B cell (primary cell): ENCODE results near the gene NRROS. TPM values are rescaled to one million over a fixed set of nuclear protein-coding genes. Genes with fewer than 3 reads are reported as not detected.
A peak's percentile ranks its signal among the peaks of the same experiment; 100 is the strongest.

Source experiments
- ATAC-seq: fragments of 200-7000 bp; cut with Tn5 transposase; one replicate; pipeline ENCODE4 v1.10.0; 2021; ENCODE audit warnings: low read depth, mild to moderate bottlenecking, moderate number of reproducible peaks, moderate library complexity
- CTCF ChIA-PET: fragments of 350-600 bp; sonication (Branson Sonifier 250); formaldehyde crosslinking; loops from one replicate; lab custom pipeline; 2021; ENCODE audit warnings: antibody characterized with exemption, inconsistent platforms; lab: Charles Lee
- POLR2A ChIA-PET: fragments of 350-600 bp; sonication (Branson Sonifier 250); formaldehyde crosslinking; loops from one replicate; lab custom pipeline; 2021; ENCODE audit warnings: antibody characterized with exemption; lab: Charles Lee
- DNase-seq: peaks from one replicate; pipeline ENCODE4 v3.0.0; 2013
- H2AFZ ChIP-seq: 2 replicates; pipeline ENCODE4 v1.6.1; 2012; ENCODE audit warnings: mild to moderate bottlenecking, low read depth, low read length; ENCODE audit not compliant: insufficient read depth, poor library complexity, severe bottlenecking
- H3K27ac ChIP-seq, 2 donors: 1 replicate in 1 of 2; 2 replicates in 1 of 2; pipeline ENCODE4 v1.5.1; 2012 to 2013; ENCODE audit warnings: low read length in 2 of 2, mild to moderate bottlenecking in 2 of 2, moderate library complexity in 1 of 2
- H3K27me3 ChIP-seq, 4 experiments: fragments of 200-600 bp in 1 of 4; sonication (generic) in 1 of 4; replicated peaks in 1 of 4; 1 replicate in 2 of 4; 2 replicates in 2 of 4; pipeline versions ENCODE4 v1.6.1 to v1.7.0; 2013 to 2016; ENCODE audit warnings: low read length in 3 of 4, mild to moderate bottlenecking in 2 of 4, mixed read lengths in 1 of 4, moderate library complexity in 1 of 4; ENCODE audit not compliant: insufficient read depth in 4 of 4, control insufficient read depth in 3 of 4; ENCODE audit errors: control extremely low read depth in 1 of 4
- H3K36me3 ChIP-seq, 2 experiments: replicated peaks in 1 of 2; 1 replicate in 1 of 2; 2 replicates in 1 of 2; pipeline versions ENCODE4 v1.6.1 to v1.7.1; 2013; ENCODE audit warnings: low read length in 1 of 2; ENCODE audit not compliant: insufficient read depth in 2 of 2, control insufficient read depth in 1 of 2; ENCODE audit errors: control extremely low read depth in 1 of 2, extremely low read depth in 1 of 2
- H3K4me1 ChIP-seq, 2 donors: fragments of 200-600 bp in 1 of 2; sonication (generic) in 1 of 2; 1 replicate in 1 of 2; 2 replicates in 1 of 2; pipeline versions ENCODE4 v1.5.1 to v1.6.1; 2013 to 2017; ENCODE audit warnings: low read length in 2 of 2; ENCODE audit not compliant: control insufficient read depth in 2 of 2, insufficient read depth in 2 of 2
- H3K4me2 ChIP-seq: replicated peaks from 2 replicates; pipeline ENCODE3; 2012; ENCODE audit warnings: mild to moderate bottlenecking, low read depth, low read length; ENCODE audit not compliant: poor library complexity, severe bottlenecking
- H3K4me3 ChIP-seq, 5 experiments: fragments of 200-600 bp in 1 of 5; sonication (generic) in 1 of 5; 1 replicate in 3 of 5; 2 replicates in 2 of 5; pipeline versions ENCODE4 v1.5.1 to v1.7.0; 2011 to 2016; ENCODE audit warnings: low read length in 4 of 5, mild to moderate bottlenecking in 4 of 5, low read depth in 2 of 5, control low read depth in 1 of 5, moderate library complexity in 1 of 5; ENCODE audit not compliant: insufficient read depth in 1 of 5; ENCODE audit errors: control extremely low read depth in 1 of 5, extremely low read depth in 1 of 5
- H3K79me2 ChIP-seq: fragments of 200-600 bp; sonication (generic); one replicate; pipeline ENCODE4 v1.6.0; 2016; ENCODE audit warnings: low read length; ENCODE audit not compliant: control insufficient read depth, insufficient read depth
- H3K9ac ChIP-seq: fragments of 200-600 bp; sonication (generic); 2 replicates; pipeline ENCODE4 v1.6.1; 2017; ENCODE audit warnings: mild to moderate bottlenecking, low read length, moderate library complexity
- H3K9me3 ChIP-seq, 3 donors: one replicate each; pipeline versions ENCODE4 v1.6.1 to v1.7.1; 2013; ENCODE audit warnings: low read length in 2 of 3; ENCODE audit not compliant: control insufficient read depth in 2 of 3, insufficient read depth in 1 of 3; ENCODE audit errors: control extremely low read depth in 1 of 3
- H4K20me1 ChIP-seq: 2 replicates; pipeline ENCODE4 v1.6.0; 2012; ENCODE audit warnings: mild to moderate bottlenecking, low read length; ENCODE audit not compliant: insufficient read depth, control insufficient read depth, poor library complexity, severe bottlenecking
- H3K27ac Mint-ChIP-seq: one replicate; pipeline ENCODE4 v1.8.0; 2021; ENCODE audit warnings: mixed read lengths
- H3K27me3 Mint-ChIP-seq: one replicate; pipeline ENCODE4 v1.8.0; 2021; ENCODE audit warnings: mixed read lengths
- H3K4me1 Mint-ChIP-seq: one replicate; pipeline ENCODE4 v1.8.0; 2021; ENCODE audit warnings: mixed read lengths
- H3K4me3 Mint-ChIP-seq: one replicate; pipeline ENCODE4 v1.8.0; 2021; ENCODE audit warnings: mixed read lengths
- H3K9me3 Mint-ChIP-seq: one replicate; pipeline ENCODE4 v1.8.0; 2022; ENCODE audit warnings: mixed read lengths; ENCODE audit not compliant: insufficient read depth
- EZH2 ChIP-seq: IDR thresholded peaks from 2 replicates; pipeline ENCODE4 v1.6.1; 2012; ENCODE audit warnings: borderline replicate concordance, low read depth, mild to moderate bottlenecking, moderate library complexity, low read length; ENCODE audit not compliant: insufficient read depth, poor library complexity, severe bottlenecking
- WGBS: methylation state at CpG from one replicate; pipeline ENCODE4 v1.1.5; 2013; ENCODE audit warnings: missing lambda C conversion rate; ENCODE audit not compliant: insufficient coverage; 5-methylcytosine and 5-hydroxymethylcytosine counted together
- intact Hi-C: fragments of 100-400 bp; cut with micrococcal nuclease; formaldehyde crosslinking; loops from one replicate; pipeline ENCODE4 v1.10.0; 2022
- polyA plus RNA-seq: library from polyadenylated mRNA; depleted of rRNA; stranded (reverse); fragments of >200 nt; gene quantifications from 2 replicates; pipeline ENCODE4 v1.2.3, GENCODE V29; 2012
- total RNA-seq, 2 donors: library from RNA; stranded (reverse); fragments of 120-200 nt in 1 of 2; gene quantifications; 1 replicate in 1 of 2; 2 replicates in 1 of 2; pipeline versions ENCODE4 v1.2.3 to v1.2.4, GENCODE V29; 2013 to 2022
- TF ChIP-seq, protein P1 (sequence below): fragments of 200-600 bp; IDR thresholded peaks from one replicate; pipeline ENCODE4 v1.8.0; 2022; ENCODE audit warnings: antibody characterized with exemption, mild to moderate bottlenecking

Gene NRROS
- total and polyA plus RNA-seq, 2 donors (not counting 1 experiment from before 2014, with no cell fraction given), result 40.1 to 87.9 TPM

DNA sequence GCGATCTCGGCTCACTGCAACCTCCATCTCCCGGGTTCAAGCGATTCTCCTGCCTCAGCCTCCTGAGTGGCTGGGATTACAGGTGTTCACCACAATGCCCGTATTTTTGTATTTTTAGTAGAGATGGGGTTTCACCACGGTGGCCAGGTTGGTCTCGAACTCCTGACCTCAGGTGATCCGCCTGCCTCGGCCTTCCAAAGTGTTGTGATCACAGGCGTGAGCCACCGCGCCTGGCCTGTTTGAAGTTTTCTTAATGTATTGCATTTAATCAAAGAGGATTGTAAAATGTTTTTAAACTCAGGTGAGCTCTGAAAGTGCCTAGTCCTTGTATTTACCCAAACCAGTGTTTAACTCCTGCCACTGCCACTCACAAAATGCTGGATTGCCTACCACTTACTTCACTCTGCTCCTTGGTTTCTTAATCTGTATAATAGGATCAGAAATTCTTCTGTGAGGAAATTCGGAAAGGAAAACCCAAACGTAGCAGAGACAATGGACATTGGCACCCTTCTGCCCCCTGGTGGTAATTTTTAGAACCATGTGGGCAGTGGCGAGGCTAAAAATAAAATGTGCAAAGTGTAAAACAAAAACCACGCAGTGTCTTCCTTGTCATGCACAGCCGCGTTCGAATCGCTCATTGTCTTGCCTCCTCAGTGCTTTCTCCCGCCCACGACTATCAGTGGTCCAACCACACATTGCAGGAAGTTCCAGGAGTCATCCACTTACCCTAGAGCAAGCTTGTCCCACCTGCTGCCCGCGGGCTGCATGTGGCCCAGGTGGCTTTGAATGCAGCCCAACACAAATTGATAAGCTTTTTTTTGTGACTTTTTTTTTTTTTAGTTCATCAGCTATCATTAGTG, 45.3 kb downstream of the NRROS start:
- H3K9me3 ChIP-seq, result peaks cover 0 to 6% (median 0%) of the 10 kb centered on the region in 3 donors
- peaks cover 25% of the 10 kb centered on the region for H3K4me1 Mint-ChIP-seq
- ATAC-seq (peak; percentile 92), DNase-seq (peak; percentile 87)
- H3K27me3 Mint-ChIP-seq, result no peaks in the 10 kb centered on the region
- H4K20me1 ChIP-seq, result no peaks in the 10 kb centered on the region
- peak overlapping the region in 2 of 5 experiments; percentile 34 to 37 for H3K4me3 ChIP-seq
- H3K27me3 ChIP-seq, result no peaks in the 10 kb centered on the region
- ChIA-PET POLR2A (interaction anchor here (0.5 to 1.4 kb wide), 5 partner anchors 10 to 252 kb away, joined by 3 to 7 read pairs (median 3); partner anchors contain the start of gene UBXN7), CTCF (interaction anchor here (0.6 to 9.2 kb wide), 31 partner anchors 8 to 537 kb away, joined by 3 to 259 read pairs (median 5); partner anchors contain the start of genes CEP19, NCBP2 and PIGX)
- H3K36me3 ChIP-seq, result peaks cover 0 to 4% of the 10 kb centered on the region in 2 experiments
- no peaks in the 10 kb centered on the region for H3K79me2 ChIP-seq
- H2AFZ ChIP-seq, result peak overlapping the region; percentile 55
- TF ChIP-seq, protein P1, sequence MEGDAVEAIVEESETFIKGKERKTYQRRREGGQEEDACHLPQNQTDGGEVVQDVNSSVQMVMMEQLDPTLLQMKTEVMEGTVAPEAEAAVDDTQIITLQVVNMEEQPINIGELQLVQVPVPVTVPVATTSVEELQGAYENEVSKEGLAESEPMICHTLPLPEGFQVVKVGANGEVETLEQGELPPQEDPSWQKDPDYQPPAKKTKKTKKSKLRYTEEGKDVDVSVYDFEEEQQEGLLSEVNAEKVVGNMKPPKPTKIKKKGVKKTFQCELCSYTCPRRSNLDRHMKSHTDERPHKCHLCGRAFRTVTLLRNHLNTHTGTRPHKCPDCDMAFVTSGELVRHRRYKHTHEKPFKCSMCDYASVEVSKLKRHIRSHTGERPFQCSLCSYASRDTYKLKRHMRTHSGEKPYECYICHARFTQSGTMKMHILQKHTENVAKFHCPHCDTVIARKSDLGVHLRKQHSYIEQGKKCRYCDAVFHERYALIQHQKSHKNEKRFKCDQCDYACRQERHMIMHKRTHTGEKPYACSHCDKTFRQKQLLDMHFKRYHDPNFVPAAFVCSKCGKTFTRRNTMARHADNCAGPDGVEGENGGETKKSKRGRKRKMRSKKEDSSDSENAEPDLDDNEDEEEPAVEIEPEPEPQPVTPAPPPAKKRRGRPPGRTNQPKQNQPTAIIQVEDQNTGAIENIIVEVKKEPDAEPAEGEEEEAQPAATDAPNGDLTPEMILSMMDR, result peak; percentile 87
- TF ChIP-seq EZH2, result no peak
- peak overlapping the region; percentile 57 for H3K4me3 Mint-ChIP-seq
- intact Hi-C loops, result loop anchor here (1.0 to 10.0 kb wide), 5 partner anchors 28 to 430 kb away; partner anchors contain the start of genes CEP19 and PIGX
- H3K4me1 ChIP-seq, result peaks cover 21 to 26% of the 10 kb centered on the region in 2 donors
- H3K4me2 ChIP-seq, result peak overlapping the region; percentile 80
- WGBS, result 32% methylated on average over 12 of the region's 24 CpGs
- H3K27ac Mint-ChIP-seq, result peak overlapping the region; percentile 28
- H3K9ac ChIP-seq, result peak overlapping the region; percentile 44
- peaks cover 3% of the 10 kb centered on the region for H3K9me3 Mint-ChIP-seq
- peak overlapping the region in 1 of 2 donors; percentile 34 for H3K27ac ChIP-seq
